Measurements from ENCODE around the gene PDZRN4.
"Not testable (repeated sequence)": the region's sequence is repeated elsewhere in the genome, so short reads cannot be mapped to it uniquely, and the experiment has no call there.

PDZRN4 gene

DNA sequence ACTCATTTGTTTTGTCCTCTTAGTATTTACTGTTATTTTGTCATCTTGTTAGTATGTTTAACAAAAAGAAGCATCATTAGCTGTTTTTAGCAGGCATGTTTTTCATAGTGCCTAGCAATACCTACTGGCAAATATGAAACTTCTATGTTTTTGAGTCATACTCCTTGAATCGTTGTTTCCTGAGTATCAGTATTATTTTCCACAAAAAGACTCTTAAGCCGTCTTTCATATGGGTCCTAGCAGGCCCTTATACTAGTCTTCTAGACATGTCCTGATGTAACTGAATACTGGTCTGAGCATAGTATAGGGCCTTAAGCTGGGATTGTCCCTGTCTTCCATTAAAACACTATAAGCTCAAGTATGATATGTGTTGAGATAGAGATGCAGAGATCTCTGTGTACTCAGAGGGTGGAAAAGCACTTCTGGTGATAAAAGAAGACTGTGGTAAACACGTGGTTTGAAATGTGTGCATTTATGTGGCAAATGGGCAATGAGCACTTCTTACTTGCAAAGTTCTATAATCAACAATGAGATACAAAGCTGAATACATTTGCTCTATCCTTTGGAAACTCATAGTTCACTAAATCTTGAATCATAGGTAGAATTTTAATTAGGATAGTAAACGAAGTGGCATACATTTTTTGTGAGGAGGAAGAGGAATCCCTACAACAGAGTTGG lies 348.8 kb downstream of the PDZRN4 start:
- TF ChIP-seq, protein P1, sequence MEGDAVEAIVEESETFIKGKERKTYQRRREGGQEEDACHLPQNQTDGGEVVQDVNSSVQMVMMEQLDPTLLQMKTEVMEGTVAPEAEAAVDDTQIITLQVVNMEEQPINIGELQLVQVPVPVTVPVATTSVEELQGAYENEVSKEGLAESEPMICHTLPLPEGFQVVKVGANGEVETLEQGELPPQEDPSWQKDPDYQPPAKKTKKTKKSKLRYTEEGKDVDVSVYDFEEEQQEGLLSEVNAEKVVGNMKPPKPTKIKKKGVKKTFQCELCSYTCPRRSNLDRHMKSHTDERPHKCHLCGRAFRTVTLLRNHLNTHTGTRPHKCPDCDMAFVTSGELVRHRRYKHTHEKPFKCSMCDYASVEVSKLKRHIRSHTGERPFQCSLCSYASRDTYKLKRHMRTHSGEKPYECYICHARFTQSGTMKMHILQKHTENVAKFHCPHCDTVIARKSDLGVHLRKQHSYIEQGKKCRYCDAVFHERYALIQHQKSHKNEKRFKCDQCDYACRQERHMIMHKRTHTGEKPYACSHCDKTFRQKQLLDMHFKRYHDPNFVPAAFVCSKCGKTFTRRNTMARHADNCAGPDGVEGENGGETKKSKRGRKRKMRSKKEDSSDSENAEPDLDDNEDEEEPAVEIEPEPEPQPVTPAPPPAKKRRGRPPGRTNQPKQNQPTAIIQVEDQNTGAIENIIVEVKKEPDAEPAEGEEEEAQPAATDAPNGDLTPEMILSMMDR (IDR thresholded peaks at IDR 0.05; ENCODE audit: borderline replicate concordance, insufficient read depth, low read depth, low read length) = no peak
- no peak overlapping the region for H3K4me3 ChIP-seq (ENCODE audit: low read depth, low read length)

DNA sequence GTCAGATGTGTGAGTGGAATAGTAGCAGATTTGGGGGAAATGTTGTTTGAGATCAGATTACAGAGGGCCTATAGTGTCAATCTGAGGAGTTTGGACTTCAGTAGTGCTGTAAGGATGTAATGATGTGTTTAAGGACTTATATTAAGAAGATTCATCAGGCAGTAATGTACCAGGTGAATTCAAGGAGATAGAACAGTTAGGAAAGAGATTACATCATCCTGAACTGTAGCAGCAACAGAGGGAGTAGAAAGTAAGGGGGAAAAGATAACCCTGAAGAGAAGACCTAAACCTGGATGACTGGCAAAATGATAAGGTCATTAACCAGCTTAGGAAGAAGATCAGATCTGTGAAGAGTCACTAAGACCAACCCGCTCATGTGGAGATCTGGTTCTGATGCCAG lies 349.4 kb downstream of the PDZRN4 start:
- TF ChIP-seq, protein P1 (IDR thresholded peaks at IDR 0.05; ENCODE audit: borderline replicate concordance, insufficient read depth, low read depth, low read length) = no peak
- H3K4me3 ChIP-seq (ENCODE audit: low read depth, low read length) = no peak overlapping the region

DNA sequence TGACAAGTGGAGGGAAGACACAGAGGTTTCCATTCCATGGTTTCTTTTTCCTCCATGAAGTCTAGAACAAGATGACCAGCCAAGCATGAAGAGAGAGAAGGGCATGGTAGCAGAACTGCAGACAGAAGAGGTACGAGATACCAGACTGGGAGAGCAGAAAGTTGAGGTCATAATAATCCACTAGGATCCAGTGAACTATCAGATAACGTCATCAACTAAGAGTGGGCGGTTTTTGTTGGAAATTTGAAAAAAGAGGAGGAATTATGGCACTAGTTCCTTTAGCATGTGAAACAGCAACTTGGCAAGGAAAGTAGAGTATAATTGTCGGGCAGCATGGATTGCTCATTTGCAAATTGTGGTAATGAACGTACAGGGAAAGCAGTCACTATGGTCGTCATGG lies 357.6 kb downstream of the PDZRN4 start:
- H3K4me3 ChIP-seq (ENCODE audit: low read depth, low read length) = no peak overlapping the region
- TF ChIP-seq, protein P1 (IDR thresholded peaks at IDR 0.05; ENCODE audit: borderline replicate concordance, insufficient read depth, low read depth, low read length) = no peak

DNA sequence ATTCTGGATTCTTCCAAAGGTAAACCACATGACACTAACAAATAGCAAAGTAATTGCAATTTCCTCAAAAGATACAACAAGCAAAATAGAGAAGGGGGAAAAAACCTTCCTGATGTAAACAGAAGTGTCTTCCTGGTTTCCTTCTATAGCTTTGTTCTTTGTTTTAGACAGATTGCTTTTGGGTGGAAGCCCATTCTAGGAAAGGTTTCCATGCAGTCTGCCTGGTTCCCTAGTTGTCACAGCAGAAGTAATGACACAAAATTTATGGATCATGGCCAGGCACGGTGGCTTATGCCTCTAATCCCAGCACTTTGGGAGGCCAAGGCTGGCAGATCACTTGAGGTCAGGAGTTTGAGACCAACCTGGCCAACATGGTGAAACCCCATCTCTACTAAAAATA lies 359.0 kb downstream of the PDZRN4 start:
- H3K4me3 ChIP-seq (ENCODE audit: low read depth, low read length) = not testable (repeated sequence)

DNA sequence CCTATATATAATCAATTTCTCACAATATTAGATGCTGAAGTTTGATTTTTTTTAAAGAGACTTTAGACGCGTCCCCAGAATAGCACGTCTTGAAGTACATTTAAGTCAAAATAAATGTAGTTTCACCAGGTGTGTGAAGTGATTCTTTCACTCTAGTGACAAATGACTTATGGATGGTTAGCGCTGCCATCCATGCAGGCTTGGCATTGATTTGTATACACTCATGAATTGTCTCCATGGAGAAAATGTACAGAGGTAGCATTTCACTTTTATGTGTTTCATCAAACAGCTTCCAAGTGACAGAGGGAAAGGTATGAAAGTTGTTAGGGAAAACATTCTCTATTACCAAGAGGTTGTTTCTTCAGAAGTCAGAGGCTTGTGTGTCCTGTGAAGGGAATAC lies 360.8 kb downstream of the PDZRN4 start:
- H3K4me3 ChIP-seq (ENCODE audit: low read depth, low read length) = no peak overlapping the region
- TF ChIP-seq, protein P1 (IDR thresholded peaks at IDR 0.05; ENCODE audit: borderline replicate concordance, insufficient read depth, low read depth, low read length) = no peak

DNA sequence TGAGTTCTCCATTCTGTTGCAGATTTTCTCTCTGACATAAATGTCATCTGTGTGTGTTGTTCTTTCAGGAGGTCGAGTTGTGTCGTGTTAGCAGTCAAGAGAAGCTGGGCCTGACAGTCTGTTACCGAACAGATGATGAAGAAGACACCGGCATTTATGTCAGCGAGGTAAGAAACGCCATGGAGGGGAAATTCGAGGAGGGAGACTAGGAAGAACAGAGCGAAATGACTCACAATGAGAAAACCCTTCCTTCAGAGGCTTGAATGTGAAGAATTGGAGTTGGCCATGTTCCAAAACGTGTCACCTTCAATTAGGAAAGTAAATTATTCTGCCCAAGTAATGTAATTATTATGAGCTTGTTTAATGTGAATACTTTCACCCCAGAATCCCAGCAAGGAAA lies 364.5 kb downstream of the PDZRN4 start:
- TF ChIP-seq, protein P1 (IDR thresholded peaks at IDR 0.05; ENCODE audit: borderline replicate concordance, insufficient read depth, low read depth, low read length) = no peak
- H3K4me3 ChIP-seq (ENCODE audit: low read depth, low read length) = no peak overlapping the region

DNA sequence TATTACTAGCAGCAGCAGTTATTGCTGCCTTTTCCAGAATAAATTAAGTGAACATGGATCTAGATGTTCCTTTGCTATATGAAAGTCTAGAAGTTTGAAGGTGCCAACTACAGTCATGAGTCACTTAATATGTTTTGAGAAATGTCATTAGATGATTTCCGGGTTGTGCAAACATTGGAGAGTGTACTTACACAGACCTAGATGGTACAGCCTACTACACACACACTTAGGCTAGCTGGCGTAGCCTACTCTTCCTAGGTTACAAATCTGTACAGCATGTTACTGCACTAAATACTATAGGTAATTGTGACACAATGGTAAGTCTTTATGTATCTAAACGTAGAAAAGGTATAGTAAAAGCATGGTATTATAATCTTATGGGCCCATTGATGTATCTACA lies 368.1 kb downstream of the PDZRN4 start:
- H3K4me3 ChIP-seq (ENCODE audit: low read depth, low read length) = no peak overlapping the region
- TF ChIP-seq, protein P1 (IDR thresholded peaks at IDR 0.05; ENCODE audit: borderline replicate concordance, insufficient read depth, low read depth, low read length) = no peak

All from GM12875 (cell line).